NCI-H82 (cell line): Measurements from ENCODE around the gene NOL4L.

Source experiments
- DNase-seq: peaks from one replicate; lab custom pipeline; 2025; lab: John Stamatoyannopoulos, UW

Gene NOL4L

DNA sequence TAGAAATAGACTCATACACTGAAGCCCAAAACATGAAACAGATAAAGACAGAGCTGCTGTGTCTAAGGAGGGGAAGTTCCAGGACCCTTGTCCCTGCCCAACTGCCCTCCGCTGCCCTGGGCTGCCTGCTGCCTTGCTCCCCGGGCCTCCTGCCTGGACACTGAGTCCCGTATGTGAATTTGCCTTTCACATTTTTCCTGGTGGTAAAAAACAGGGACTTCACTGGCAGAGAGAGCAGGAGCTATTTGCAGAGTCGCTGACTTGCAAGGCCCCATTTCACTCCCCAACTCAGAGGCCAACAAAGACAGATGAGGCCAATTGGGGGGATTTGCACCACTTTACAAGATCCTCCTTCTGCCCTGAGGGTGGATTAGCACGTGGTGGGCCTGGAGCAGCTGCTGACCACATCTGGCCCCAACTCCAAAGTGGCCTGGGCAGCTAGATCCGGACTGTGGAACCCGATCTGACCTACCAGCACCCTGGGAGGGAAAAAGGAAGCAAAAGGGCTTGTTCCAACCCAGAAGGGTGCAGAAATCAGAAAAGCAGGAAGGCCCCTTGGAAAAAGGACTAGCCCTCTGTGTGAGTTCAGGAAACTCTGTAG lies 61.4 kb downstream of the NOL4L start:
- peak; percentile 76 for DNase-seq

DNA sequence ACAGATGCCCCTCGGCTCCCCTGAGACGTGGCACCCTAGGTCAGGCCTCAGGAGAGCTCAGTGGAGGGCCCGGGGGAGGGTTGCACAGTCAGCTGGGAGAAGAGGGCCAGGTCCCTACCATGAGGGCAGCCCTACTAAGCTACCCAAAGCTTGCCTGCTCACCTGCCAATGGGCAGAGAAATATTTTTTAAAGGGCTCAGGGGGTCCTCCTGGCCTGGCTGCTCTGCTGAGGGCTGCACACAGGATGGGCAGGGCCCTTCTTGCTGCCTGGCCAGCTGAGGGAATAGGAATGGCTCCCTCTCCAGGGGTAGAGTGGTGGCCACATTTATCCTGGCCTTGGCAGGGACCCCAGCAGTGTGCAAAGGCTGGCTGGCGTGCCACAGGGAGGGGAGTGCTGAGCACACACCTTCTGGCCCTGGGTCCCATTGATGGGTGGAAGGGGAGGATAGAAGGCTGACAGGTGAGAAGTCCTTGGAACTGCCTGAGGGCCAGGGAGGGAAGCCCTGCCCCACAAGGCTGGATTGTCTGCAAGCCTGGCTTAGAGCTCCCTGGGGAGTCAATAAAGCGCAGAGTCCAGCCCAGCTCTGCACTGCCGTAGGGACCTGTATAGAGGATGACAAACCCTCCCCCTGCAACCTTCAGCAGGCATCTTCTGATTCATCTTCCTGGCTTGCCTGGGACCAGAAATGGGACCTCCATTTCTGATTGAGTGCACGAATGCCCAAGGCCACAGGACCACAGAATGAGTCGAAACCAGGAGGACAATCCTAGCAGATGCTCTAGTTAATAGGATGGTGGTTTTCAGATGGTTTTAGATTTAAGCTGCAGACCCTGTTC lies 62.1 kb downstream of the NOL4L start:
- peak; percentile 92 for DNase-seq

DNA sequence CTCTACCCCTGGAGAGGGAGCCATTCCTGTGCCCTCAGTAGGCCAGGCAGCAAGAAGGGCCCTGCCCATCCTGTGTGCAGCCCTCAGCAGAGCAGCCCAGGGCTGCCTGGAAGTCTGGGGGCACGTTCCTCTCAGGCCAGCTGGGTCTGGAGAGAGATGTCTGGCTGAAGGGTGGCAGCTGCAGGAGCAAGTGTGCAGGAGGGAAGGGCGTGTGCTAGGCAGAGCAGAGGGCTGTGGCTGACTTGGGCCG lies 62.7 kb downstream of the NOL4L start:
- peak; percentile 74 for DNase-seq

DNA sequence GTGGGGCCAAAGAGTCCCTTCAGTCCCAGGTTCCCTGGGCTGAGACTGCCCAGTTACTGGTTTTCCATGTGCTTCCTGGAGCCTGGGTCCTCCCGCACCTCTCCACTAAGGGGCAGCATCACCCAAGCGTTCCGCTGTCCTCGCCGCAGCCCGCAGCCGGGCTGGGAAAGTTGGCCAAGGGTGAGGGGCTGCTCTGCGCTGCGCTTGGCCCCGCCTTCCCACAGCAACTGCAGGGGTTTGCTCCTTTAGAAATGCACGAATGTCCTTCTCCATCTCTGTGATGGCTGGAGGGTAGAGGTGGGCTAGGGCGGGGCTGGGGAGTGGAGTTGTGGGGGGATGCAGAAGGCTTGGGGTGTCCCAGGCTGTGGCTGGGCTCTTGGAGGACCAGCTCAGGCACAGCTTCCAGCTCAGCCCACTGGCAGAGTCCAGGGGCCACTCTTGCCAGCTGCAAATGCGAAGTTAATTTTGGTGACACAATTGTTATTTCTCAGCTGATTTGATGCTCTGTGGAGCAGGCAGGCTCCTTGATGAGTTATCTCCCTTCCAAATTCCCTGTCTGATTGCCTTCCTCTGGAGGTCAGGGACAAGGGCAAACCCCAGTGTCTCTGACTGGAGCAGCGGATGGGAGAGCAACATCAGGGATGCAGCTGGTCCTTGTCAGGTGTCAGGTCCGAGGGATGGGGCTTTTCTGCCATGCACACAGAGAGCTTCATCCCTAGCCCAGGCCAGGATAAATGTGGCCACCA lies 63.2 kb downstream of the NOL4L start:
- DNase-seq: peak; percentile 92

DNA sequence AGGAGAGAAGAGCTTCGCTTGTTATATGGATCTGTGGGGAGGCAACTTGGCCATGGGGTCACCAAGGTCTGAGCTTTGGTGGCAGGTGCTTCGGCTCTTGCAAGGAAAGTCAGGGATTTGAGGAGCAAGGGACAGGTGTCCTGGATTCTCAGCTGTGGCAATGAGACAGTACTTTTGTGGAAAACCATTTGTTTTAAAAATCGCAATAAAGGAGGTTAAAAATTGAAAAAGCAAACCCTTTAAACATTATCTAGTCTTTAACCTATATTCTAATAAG lies 64.3 kb downstream of the NOL4L start:
- DNase-seq: no peak

DNA sequence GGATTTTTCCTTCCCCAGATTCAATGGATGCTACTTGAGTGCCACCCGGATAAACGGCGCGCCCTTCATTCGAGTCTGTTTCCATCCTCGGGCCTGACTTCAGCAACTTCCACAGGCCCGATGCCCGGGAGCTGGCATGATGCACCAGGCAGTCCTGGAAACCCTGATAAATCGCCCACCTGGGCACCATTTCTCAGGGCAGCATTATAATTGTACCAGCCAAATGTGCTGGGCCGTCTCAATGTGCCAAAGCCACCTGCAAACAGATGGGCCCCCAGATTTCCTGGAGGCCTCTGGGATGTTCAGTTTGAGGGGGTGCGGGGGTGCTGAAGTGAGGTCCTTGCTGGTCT lies 65.8 kb downstream of the NOL4L start:
- DNase-seq: no peak

DNA sequence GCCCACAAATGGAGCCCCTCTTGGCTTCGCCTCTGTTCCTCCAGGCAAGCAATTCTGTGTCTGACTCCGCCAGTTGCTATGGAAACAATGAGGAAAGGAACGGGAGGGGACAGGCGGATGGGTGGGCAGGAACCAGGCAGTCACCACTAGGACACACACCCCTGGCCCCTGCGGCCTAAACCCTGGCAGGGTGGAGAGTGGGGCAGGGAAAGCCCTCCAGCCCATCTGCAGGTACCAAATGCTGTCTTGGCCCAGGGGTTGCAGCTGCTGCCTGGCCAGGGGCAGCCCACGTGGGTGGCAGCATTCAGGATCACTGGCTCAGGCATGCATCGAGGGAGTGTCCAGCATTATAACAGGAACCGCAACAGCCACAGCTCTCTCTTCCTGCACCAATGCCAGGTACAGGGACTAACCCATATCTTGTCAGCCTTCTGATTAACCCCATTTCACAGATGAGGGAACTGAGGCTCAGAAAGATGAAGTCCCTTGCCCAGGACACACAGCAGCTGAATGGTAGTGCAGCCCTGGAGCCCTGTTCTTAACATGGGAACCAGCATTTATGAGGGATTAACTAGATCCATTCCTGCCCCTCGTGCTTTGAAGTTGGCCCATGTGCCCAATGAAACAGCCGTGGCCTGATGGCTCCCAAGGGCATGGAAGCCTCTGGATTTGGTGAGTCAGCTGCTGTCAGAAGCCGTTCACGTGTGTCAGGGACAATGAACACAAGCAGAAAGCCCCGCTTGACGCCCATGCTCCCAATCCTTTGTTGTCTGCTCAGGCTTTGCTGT lies 66.3 kb downstream of the NOL4L start:
- DNase-seq: no peak

- no peak for DNase-seq
These were observed 67.1 kb downstream of the NOL4L start for GRCh38 chr20:32517914-32518592.

DNA sequence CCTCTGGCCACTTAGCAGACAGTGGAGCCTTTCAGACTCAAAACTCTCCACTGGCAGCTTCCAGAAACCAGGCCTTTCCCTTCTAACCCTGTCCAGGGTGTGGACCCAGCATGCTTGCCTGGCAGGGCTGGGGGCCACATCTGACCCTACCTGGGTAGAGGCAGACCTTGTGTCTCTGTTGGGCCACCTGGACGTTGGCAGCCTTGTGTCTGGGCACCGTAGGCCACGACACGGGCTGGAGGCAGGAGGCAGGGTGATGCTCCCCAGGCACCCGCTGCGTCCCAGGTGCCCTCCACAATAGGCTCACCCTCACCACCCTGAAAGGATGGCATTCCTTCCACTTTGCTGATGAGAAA lies 67.6 kb downstream of the NOL4L start:
- no peak for DNase-seq

- no peak for DNase-seq
These were observed 68.3 kb downstream of the NOL4L start for GRCh38 chr20:32516583-32517517.

DNA sequence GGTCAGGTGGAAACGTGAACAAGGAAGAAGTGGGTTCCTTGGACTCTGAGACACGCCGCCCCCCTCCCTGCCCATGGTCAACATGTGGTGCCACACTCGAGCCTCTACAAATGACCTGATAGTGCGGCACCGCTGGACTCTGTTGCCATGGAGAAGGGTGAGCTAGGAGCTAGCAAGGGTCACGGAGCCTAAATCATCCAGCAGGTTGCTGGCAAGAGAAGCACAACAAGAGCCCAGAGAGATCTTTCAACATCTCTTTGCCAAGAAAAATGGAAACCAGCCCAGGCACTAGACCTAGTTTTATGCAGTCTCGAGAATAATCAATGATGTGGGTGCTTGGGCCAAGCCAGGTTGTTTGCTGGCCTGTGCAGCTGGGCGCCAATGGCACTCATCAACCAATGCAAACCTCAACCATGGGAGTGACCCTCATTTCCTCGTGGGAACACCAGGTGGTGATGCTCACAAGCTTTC lies 69.5 kb downstream of the NOL4L start:
- DNase-seq: no peak

- no peak for DNase-seq
These were observed 70.4 kb downstream of the NOL4L start for GRCh38 chr20:32514760-32515159.

- no peak for DNase-seq
These were observed 71.9 kb downstream of the NOL4L start for GRCh38 chr20:32513031-32513866.

DNA sequence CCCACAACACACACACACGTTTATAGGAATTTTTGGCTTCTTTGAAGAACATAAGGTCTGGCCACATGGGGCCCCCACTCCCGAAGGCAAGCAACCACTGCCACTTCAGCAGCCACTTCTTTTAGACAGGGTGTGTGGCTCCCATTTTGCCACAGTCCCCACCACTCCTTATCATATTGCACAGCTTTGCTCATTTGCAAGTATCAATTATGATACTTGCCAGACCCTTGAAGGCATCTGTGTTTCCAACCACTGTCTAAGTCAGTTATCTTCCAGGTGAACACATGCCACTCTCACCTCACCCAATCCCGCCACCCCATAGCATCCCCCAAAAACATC lies 73.1 kb downstream of the NOL4L start:
- no peak for DNase-seq

GRCh38 chr20:32511358-32512046 lies 73.6 kb downstream of the NOL4L start:
- no peak for DNase-seq

DNA sequence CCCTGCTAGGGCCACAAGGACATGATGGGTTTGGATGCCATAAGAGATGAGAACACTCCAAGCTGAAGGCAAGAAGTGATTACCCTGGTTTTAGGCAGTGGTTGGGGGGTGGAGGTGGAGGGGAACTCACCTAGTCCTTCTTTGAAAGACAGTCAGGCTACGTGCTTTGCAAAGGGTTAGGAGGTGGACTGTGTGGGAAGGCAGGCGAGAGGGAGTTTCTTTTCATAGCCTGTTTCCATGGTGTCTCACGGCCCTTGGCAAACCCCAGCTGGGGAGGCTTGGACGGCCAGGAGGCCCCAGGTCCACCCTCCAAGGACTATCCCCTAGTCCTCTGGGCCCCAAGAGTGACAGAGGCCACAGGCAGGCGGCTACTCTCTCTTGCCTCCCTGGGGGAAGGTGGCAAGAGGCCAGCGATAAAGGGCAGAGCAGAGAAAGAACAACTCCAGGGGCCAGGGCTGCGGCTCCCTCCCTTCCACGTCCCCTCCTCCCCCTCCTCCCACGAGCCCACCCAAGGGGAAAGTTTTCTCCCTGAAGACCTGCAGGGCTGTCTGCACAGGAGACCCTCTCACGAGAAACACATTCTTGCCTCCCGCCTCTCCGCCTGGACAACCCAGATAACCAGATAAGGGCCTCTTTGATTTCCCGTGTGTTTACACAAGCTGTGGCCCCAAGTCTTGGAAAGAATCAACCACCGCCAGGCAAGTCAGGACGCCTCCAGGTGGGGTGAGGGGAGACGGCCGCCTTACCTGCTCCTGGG lies 74.4 kb downstream of the NOL4L start:
- no peak for DNase-seq

DNA sequence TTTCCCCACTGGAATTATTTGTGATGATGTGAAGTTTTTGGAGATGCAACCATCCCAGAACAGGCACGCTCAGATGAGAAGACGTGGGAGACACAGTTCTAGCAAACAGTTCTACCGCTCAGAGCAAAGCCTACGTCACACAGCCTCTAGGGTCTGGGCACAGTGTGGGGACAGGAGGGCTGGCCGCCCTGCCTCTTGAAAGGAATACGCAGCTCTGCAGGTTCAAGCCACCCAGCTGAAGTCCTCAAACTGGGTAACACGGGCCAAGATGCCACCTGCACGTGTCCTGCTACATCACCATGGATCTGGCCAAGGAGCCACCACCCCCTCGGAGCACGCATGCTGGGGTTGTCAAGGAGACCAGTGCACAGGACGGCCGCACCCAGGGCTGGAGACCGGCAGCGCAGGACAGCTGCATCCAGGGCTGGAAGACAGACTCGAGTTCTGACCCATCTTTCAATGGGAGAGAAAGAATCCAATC lies 75.0 kb downstream of the NOL4L start:
- no peak for DNase-seq

DNA sequence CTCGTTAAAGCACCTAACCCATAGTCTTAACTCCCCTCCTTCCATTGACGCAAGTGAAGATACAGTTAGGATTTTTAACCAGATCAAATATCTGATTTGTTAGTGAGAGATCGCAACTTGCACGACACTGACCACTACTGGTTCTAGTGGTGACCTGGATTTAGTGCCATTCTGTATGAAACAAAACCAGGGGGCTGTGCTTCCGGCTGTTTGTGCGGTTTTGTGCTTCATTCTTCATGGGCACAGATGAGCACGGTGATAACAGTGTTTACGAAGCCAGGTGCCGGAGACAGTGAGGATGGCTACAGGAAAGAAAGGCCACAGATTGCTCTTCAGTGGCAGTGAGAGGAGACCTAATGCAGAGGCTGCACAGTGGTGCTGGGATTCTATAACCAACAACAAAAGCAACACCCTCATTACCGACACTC lies 75.5 kb downstream of the NOL4L start:
- DNase-seq: no peak

- DNase-seq: no peak
These were observed 76.4 kb downstream of the NOL4L start for GRCh38 chr20:32508775-32509119.
